ENCODE results near the gene LIX1. TPM values are rescaled to one million over a fixed set of nuclear protein-coding genes. Genes with fewer than 3 reads are reported as not detected.

LIX1 gene
- total RNA-seq, 1 experiment from 2014 or later = not detected

- no peaks in the 10 kb centered on the region for H3K9me3 Mint-ChIP-seq (ENCODE audit: unreplicated experiment)
- no TSS peak for BruUV-seq (replicated peaks)
- peaks cover 48% of the 10 kb centered on the region for H3K27me3 Mint-ChIP-seq (ENCODE audit: insufficient read depth, unreplicated experiment)
- no peak for DNase-seq (ENCODE audit: unreplicated experiment)
- no peak overlapping the region for H3K4me3 Mint-ChIP-seq (ENCODE audit: unreplicated experiment)
- H3K27ac Mint-ChIP-seq (ENCODE audit: low read depth, unreplicated experiment) = no peak overlapping the region
- intact Hi-C loops (cut with micrococcal nuclease) = no loop called here
- ChIA-PET CTCF (interaction anchor here (0.7 to 1.1 kb wide), 2 partner anchors 25 to 522 kb away, joined by 3 read pairs; no protein-coding TSS in a partner anchor), POLR2A (no interaction called here)
- H3K36me3 Mint-ChIP-seq (ENCODE audit: insufficient read depth, unreplicated experiment) = no peaks in the 10 kb centered on the region
- no peak for TF ChIP-seq CTCF (IDR thresholded peaks at IDR 0.05; ENCODE audit: unreplicated experiment)
- no peaks in the 10 kb centered on the region for H3K4me1 Mint-ChIP-seq (ENCODE audit: insufficient read depth, unreplicated experiment)
Measured at GRCh38 chr5:97136475-97136874, 5.9 kb downstream of the LIX1 start.

GRCh38 chr5:97135868-97136267 is 6.5 kb downstream of the LIX1 start:
- no peak for TF ChIP-seq CTCF (IDR thresholded peaks at IDR 0.05; ENCODE audit: unreplicated experiment)
- H3K27ac Mint-ChIP-seq (ENCODE audit: low read depth, unreplicated experiment) = no peak overlapping the region
- H3K4me1 Mint-ChIP-seq (ENCODE audit: insufficient read depth, unreplicated experiment) = no peaks in the 10 kb centered on the region
- no peaks in the 10 kb centered on the region for H3K9me3 Mint-ChIP-seq (ENCODE audit: unreplicated experiment)
- DNase-seq (ENCODE audit: unreplicated experiment) = no peak
- POLR2A ChIA-PET = interaction anchor here (0.7 kb wide), 1 partner anchor 651 kb away, joined by 3 read pairs; no protein-coding TSS in a partner anchor
- CTCF ChIA-PET = interaction anchor here (0.6 to 0.7 kb wide), 2 partner anchors 32 to 522 kb away, joined by 3 read pairs; no protein-coding TSS in a partner anchor
- no peak overlapping the region for H3K4me3 Mint-ChIP-seq (ENCODE audit: unreplicated experiment)
- H3K27me3 Mint-ChIP-seq (ENCODE audit: insufficient read depth, unreplicated experiment) = peaks cover 42% of the 10 kb centered on the region
- no TSS peak for BruUV-seq (replicated peaks)
- H3K36me3 Mint-ChIP-seq (ENCODE audit: insufficient read depth, unreplicated experiment) = no peaks in the 10 kb centered on the region
- intact Hi-C loops (cut with micrococcal nuclease) = no loop called here

- H3K4me1 Mint-ChIP-seq (ENCODE audit: insufficient read depth, unreplicated experiment) = no peaks in the 10 kb centered on the region
- intact Hi-C loops (cut with micrococcal nuclease) = no loop called here
- CTCF ChIA-PET = interaction anchor here (0.6 kb wide), 1 partner anchor 10 kb away, joined by 3 read pairs; no protein-coding TSS in a partner anchor
- POLR2A ChIA-PET = no interaction called here
- no peak overlapping the region for H3K4me3 Mint-ChIP-seq (ENCODE audit: unreplicated experiment)
- H3K27me3 Mint-ChIP-seq (ENCODE audit: insufficient read depth, unreplicated experiment) = peaks cover 30% of the 10 kb centered on the region
- DNase-seq (ENCODE audit: unreplicated experiment) = no peak
- TF ChIP-seq CTCF (IDR thresholded peaks at IDR 0.05; ENCODE audit: unreplicated experiment) = no peak
- no peak overlapping the region for H3K27ac Mint-ChIP-seq (ENCODE audit: low read depth, unreplicated experiment)
- no peaks in the 10 kb centered on the region for H3K36me3 Mint-ChIP-seq (ENCODE audit: insufficient read depth, unreplicated experiment)
- no peaks in the 10 kb centered on the region for H3K9me3 Mint-ChIP-seq (ENCODE audit: unreplicated experiment)
- no TSS peak for BruUV-seq (replicated peaks)
Measured at GRCh38 chr5:97134634-97135033, 7.8 kb downstream of the LIX1 start.

GRCh38 chr5:97133101-97133500 is 9.3 kb downstream of the LIX1 start:
- no TSS peak for BruUV-seq (replicated peaks)
- Mint-ChIP-seq H3K9me3 (ENCODE audit: unreplicated experiment) (no peaks in the 10 kb centered on the region), H3K27ac (ENCODE audit: low read depth, unreplicated experiment) (no peak overlapping the region), H3K27me3 (ENCODE audit: insufficient read depth, unreplicated experiment) (peaks cover 14% of the 10 kb centered on the region), H3K4me1 (ENCODE audit: insufficient read depth, unreplicated experiment) (no peaks in the 10 kb centered on the region), H3K36me3 (ENCODE audit: insufficient read depth, unreplicated experiment) (no peaks in the 10 kb centered on the region), H3K4me3 (ENCODE audit: unreplicated experiment) (no peak overlapping the region)
- DNase-seq (ENCODE audit: unreplicated experiment) = no peak
- TF ChIP-seq CTCF (IDR thresholded peaks at IDR 0.05; ENCODE audit: unreplicated experiment) = no peak
- CTCF ChIA-PET = interaction anchor here (0.7 to 1.5 kb wide), 3 partner anchors 9 to 391 kb away, joined by 3 to 4 read pairs (median 3); partner anchors contain the start of gene LIX1
- POLR2A ChIA-PET = no interaction called here
- intact Hi-C loops (cut with micrococcal nuclease) = no loop called here
